Endothelial cell of umbilical vein (primary cell): ENCODE measurements around the gene EXOSC9.

Source experiments
- EZH2 ChIP-seq: IDR thresholded peaks from 2 replicates; pipeline ENCODE4 v1.6.1; 2012; ENCODE audit warnings: borderline replicate concordance, low read depth, mild to moderate bottlenecking, moderate library complexity, low read length, inconsistent platforms; ENCODE audit not compliant: severe bottlenecking
- FOS ChIP-seq: IDR thresholded peaks from 2 replicates; pipeline ENCODE4 v1.6.1; 2011; ENCODE audit warnings: mild to moderate bottlenecking, low read length, moderate library complexity, borderline replicate concordance; ENCODE audit not compliant: insufficient read depth
- GATA2 ChIP-seq: IDR thresholded peaks from 2 replicates; pipeline ENCODE4 v1.7.0; 2011; ENCODE audit warnings: low read depth, mild to moderate bottlenecking, moderate library complexity, mixed read lengths, low read length; ENCODE audit not compliant: insufficient read length, insufficient read depth
- JUN ChIP-seq: IDR thresholded peaks from 2 replicates; pipeline ENCODE4 v1.6.1; 2011; ENCODE audit warnings: borderline replicate concordance, low read depth; ENCODE audit not compliant: insufficient read length, insufficient read depth
- MAX ChIP-seq: IDR thresholded peaks from 2 replicates; pipeline ENCODE4 v1.6.1; 2011; ENCODE audit not compliant: insufficient read depth, insufficient read length
- MYC ChIP-seq: IDR thresholded peaks from one replicate; pipeline ENCODE4 v1.6.1; 2011; ENCODE audit warnings: mild to moderate bottlenecking, low read depth, low read length
- POLR2A ChIP-seq: IDR thresholded peaks from 2 replicates; pipeline ENCODE4 v1.6.1; 2012; ENCODE audit warnings: low read depth, mild to moderate bottlenecking, control low read depth, low read length
- POLR2AphosphoS5 ChIP-seq: IDR thresholded peaks from 2 replicates; pipeline ENCODE4 v1.6.1; 2012; ENCODE audit warnings: low read depth, mild to moderate bottlenecking, control low read depth, low read length, moderate library complexity; ENCODE audit not compliant: insufficient read depth
- TF ChIP-seq, protein P1 (sequence below), 2 donors: IDR thresholded peaks; 1 replicate in 1 of 2; 2 replicates in 1 of 2; pipeline ENCODE4 v1.5.1; 2011; ENCODE audit warnings: low read length in 2 of 2, mild to moderate bottlenecking in 2 of 2, moderate library complexity in 2 of 2, control low read depth in 1 of 2, inconsistent platforms in 1 of 2, low read depth in 1 of 2; ENCODE audit not compliant: insufficient read depth in 1 of 2; ENCODE audit errors: extremely low read depth in 1 of 2

DNA sequence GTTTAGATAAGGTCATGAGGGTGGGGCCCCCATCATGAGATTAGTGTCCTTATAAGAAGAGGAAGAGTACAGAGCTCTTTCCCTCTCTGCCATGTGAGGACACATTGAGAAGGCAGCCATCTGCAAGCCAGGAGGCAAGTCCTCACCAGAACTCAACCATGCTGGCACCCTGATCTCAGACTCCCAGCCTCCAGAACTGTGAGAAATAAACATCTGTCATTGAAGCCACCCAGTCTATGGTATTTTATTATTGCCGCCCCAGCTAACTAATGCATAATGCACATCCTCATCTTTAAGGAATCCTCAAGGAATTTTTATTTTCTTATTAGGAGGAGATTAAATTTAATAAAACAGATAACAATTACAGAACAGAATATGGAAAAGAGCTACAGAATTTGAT is 16.7 kb upstream of the EXOSC9 start:
- TF ChIP-seq POLR2AphosphoS5 (no peak), POLR2A (no peak), MAX (no peak), EZH2 (no peak), JUN (no peak), FOS (no peak), MYC (no peak), GATA2 (no peak)
- TF ChIP-seq, protein P1, sequence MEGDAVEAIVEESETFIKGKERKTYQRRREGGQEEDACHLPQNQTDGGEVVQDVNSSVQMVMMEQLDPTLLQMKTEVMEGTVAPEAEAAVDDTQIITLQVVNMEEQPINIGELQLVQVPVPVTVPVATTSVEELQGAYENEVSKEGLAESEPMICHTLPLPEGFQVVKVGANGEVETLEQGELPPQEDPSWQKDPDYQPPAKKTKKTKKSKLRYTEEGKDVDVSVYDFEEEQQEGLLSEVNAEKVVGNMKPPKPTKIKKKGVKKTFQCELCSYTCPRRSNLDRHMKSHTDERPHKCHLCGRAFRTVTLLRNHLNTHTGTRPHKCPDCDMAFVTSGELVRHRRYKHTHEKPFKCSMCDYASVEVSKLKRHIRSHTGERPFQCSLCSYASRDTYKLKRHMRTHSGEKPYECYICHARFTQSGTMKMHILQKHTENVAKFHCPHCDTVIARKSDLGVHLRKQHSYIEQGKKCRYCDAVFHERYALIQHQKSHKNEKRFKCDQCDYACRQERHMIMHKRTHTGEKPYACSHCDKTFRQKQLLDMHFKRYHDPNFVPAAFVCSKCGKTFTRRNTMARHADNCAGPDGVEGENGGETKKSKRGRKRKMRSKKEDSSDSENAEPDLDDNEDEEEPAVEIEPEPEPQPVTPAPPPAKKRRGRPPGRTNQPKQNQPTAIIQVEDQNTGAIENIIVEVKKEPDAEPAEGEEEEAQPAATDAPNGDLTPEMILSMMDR (IDR thresholded peaks at IDR 0.05; ENCODE audit: extremely low read depth in 1 of 2, insufficient read depth in 1 of 2, low read depth in 1 of 2, low read length in 2 of 2), result no peak
